ENCODE data around the gene LIPC. TPM values are rescaled to one million over a fixed set of nuclear protein-coding genes. Genes with fewer than 3 reads are reported as not detected.
A peak's percentile ranks its signal among the peaks of the same experiment; 100 is the strongest.

Gene LIPC
- total and polyA plus RNA-seq, 7 experiments from 2014 or later: 0.46 to 5.1 (median 0.77) TPM

- no peak for ATAC-seq
- CTCF ChIA-PET: no interaction called here
- intact Hi-C loops (cut with micrococcal nuclease): no loop called here
Measured at GRCh38 chr15:58466566-58466965, 34.8 kb downstream of the LIPC start.

DNA sequence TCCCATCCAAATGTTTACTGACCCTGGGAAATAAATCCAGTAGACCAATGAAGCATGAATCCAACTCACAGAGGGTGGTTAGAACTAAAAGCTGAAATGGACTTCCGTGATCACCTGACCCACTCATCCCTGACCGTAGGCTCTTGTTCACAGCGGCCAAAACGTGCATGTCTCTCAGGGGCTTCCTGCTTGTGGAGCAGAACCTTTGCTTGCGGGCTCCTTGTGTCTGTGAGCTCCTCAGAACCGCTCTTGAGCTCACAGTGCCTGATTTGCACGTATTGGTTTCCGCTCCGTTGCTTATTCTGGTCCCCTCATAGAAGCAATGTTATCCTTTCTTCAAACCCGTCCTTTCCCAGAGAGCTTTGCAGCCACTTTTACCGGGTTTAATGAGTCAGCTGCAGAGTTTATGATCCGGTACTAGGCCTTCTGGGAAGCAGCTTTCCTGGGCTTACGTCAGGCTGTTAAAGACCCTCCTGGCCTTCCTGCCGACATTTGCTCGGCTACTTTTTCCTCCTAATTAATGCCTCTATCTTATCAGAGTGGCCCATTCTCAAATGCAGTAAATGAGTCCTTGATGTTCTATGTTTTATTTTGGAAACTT lies 35.4 kb downstream of the LIPC start:
- intact Hi-C loops (cut with micrococcal nuclease): no loop called here
- no peak for ATAC-seq
- CTCF ChIA-PET: no interaction called here
- Histone ChIP-seq H3K4me3 (ENCODE audit: low read length) (no peak overlapping the region), H3K36me3 (ENCODE audit: control insufficient read depth in 2 of 3, insufficient read depth in 3 of 3, low read length in 3 of 3) (no peaks in the 10 kb centered on the region), H3K4me1 (ENCODE audit: control insufficient read depth in 2 of 2, insufficient read depth in 2 of 2, low read length in 2 of 2) (peaks cover 0 to 6% of the 10 kb centered on the region in 2 donors), H3K27me3 (ENCODE audit: control insufficient read depth in 2 of 2, insufficient read depth in 2 of 2, low read length in 2 of 2) (no peaks in the 10 kb centered on the region), H3K9me3 (ENCODE audit: control insufficient read depth in 2 of 3, low read length in 3 of 3) (no peaks in the 10 kb centered on the region), H3K27ac (ENCODE audit: low read depth, low read length) (no peak overlapping the region)
- no peaks in the 10 kb centered on the region for H3K27me3 Mint-ChIP-seq
- H3K4me1 Mint-ChIP-seq: peaks cover 9 to 51% (median 28%) of the 10 kb centered on the region in 7 donors
- H3K4me3 Mint-ChIP-seq: no peak overlapping the region
- no peaks in the 10 kb centered on the region for H3K9me3 Mint-ChIP-seq
- POLR2A ChIA-PET: no interaction called here
- no peak for DNase-seq
- no peak overlapping the region for H3K27ac Mint-ChIP-seq
- peaks cover 0 to 11% (median 0%) of the 10 kb centered on the region in 5 donors for H3K36me3 Mint-ChIP-seq

More at GRCh38 chr15:58466566-58466965, 34.8 kb downstream of the LIPC start:
- Mint-ChIP-seq H3K4me1 (peaks cover 10 to 56% (median 30%) of the 10 kb centered on the region in 7 donors), H3K4me3 (no peak overlapping the region), H3K36me3 (peaks cover 0 to 14% (median 0%) of the 10 kb centered on the region in 5 donors), H3K9me3 (no peaks in the 10 kb centered on the region), H3K27ac (no peak overlapping the region), H3K27me3 (no peaks in the 10 kb centered on the region)
- Histone ChIP-seq H3K4me1 (ENCODE audit: control insufficient read depth in 2 of 2, insufficient read depth in 2 of 2, low read length in 2 of 2) (peaks cover 0 to 7% of the 10 kb centered on the region in 2 donors), H3K27me3 (ENCODE audit: control insufficient read depth in 2 of 2, insufficient read depth in 2 of 2, low read length in 2 of 2) (no peaks in the 10 kb centered on the region), H3K4me3 (ENCODE audit: low read length) (no peak overlapping the region), H3K9me3 (ENCODE audit: control insufficient read depth in 2 of 3, low read length in 3 of 3) (no peaks in the 10 kb centered on the region), H3K27ac (ENCODE audit: low read depth, low read length) (no peak overlapping the region), H3K36me3 (ENCODE audit: control insufficient read depth in 2 of 3, insufficient read depth in 3 of 3, low read length in 3 of 3) (no peaks in the 10 kb centered on the region)
- POLR2A ChIA-PET: no interaction called here
- DNase-seq: no peak

GRCh38 chr15:58467722-58468423 lies 36.1 kb downstream of the LIPC start:
- Mint-ChIP-seq H3K4me3 (no peak overlapping the region), H3K27ac (peak overlapping the region in 1 of 9 donors; percentile 51), H3K9me3 (no peaks in the 10 kb centered on the region), H3K4me1 (peaks cover 8 to 49% (median 25%) of the 10 kb centered on the region in 7 donors), H3K27me3 (no peaks in the 10 kb centered on the region), H3K36me3 (peaks cover 0 to 11% (median 0%) of the 10 kb centered on the region in 5 donors)
- Histone ChIP-seq H3K27ac (ENCODE audit: low read depth, low read length) (no peak overlapping the region), H3K36me3 (ENCODE audit: control insufficient read depth in 2 of 3, insufficient read depth in 3 of 3, low read length in 3 of 3) (no peaks in the 10 kb centered on the region), H3K27me3 (ENCODE audit: control insufficient read depth in 2 of 2, insufficient read depth in 2 of 2, low read length in 2 of 2) (no peaks in the 10 kb centered on the region), H3K4me3 (ENCODE audit: low read length) (no peak overlapping the region), H3K9me3 (ENCODE audit: control insufficient read depth in 2 of 3, low read length in 3 of 3) (no peaks in the 10 kb centered on the region), H3K4me1 (ENCODE audit: control insufficient read depth in 2 of 2, insufficient read depth in 2 of 2, low read length in 2 of 2) (peaks cover 3% of the 10 kb centered on the region in 2 donors)
- DNase-seq (no peak), ATAC-seq (no peak)
- ChIA-PET POLR2A (no interaction called here), CTCF (no interaction called here)
- intact Hi-C loops (cut with micrococcal nuclease): no loop called here

- no peaks in the 10 kb centered on the region for H3K36me3 ChIP-seq (ENCODE audit: control insufficient read depth in 2 of 3, insufficient read depth in 3 of 3, low read length in 3 of 3)
- ATAC-seq (no peak), DNase-seq (no peak)
- H3K4me1 ChIP-seq (ENCODE audit: control insufficient read depth in 2 of 2, insufficient read depth in 2 of 2, low read length in 2 of 2): peaks cover 17 to 21% of the 10 kb centered on the region in 2 donors
- ChIA-PET POLR2A (interaction anchor here (0.7 kb wide), 1 partner anchor 1575 kb away, joined by 3 read pairs; no protein-coding TSS in a partner anchor), CTCF (no interaction called here)
- Mint-ChIP-seq H3K4me1 (peaks cover 16 to 53% (median 26%) of the 10 kb centered on the region in 7 donors), H3K36me3 (peaks cover 0 to 21% (median 0%) of the 10 kb centered on the region in 5 donors), H3K27ac (no peak overlapping the region), H3K27me3 (no peaks in the 10 kb centered on the region), H3K4me3 (no peak overlapping the region), H3K9me3 (no peaks in the 10 kb centered on the region)
- H3K27me3 ChIP-seq (ENCODE audit: control insufficient read depth in 2 of 2, insufficient read depth in 2 of 2, low read length in 2 of 2): no peaks in the 10 kb centered on the region
- H3K9me3 ChIP-seq (ENCODE audit: control insufficient read depth in 2 of 3, low read length in 3 of 3): no peaks in the 10 kb centered on the region
- H3K27ac ChIP-seq (ENCODE audit: low read depth, low read length): no peak overlapping the region
- H3K4me3 ChIP-seq (ENCODE audit: low read length): no peak overlapping the region
- intact Hi-C loops (cut with micrococcal nuclease): no loop called here
Measured at GRCh38 chr15:58469432-58470353, 37.9 kb downstream of the LIPC start.

- no peak overlapping the region for H3K4me3 ChIP-seq (ENCODE audit: low read length)
- peaks cover 0 to 25% (median 0%) of the 10 kb centered on the region in 5 donors for H3K36me3 Mint-ChIP-seq
- intact Hi-C loops (cut with micrococcal nuclease): no loop called here
- H3K4me1 ChIP-seq (ENCODE audit: control insufficient read depth in 2 of 2, insufficient read depth in 2 of 2, low read length in 2 of 2): peaks cover 25 to 36% of the 10 kb centered on the region in 2 donors
- H3K4me1 Mint-ChIP-seq: peaks cover 26 to 61% (median 43%) of the 10 kb centered on the region in 7 donors
- H3K9me3 ChIP-seq (ENCODE audit: control insufficient read depth in 2 of 3, low read length in 3 of 3): no peaks in the 10 kb centered on the region
- ChIA-PET CTCF (interaction anchor here (1.0 kb wide), 1 partner anchor 13 kb away, joined by 5 read pairs; no protein-coding TSS in a partner anchor), POLR2A (no interaction called here)
- H3K27me3 Mint-ChIP-seq: no peaks in the 10 kb centered on the region
- ATAC-seq (no peak), DNase-seq (no peak)
- no peak overlapping the region for H3K27ac ChIP-seq (ENCODE audit: low read depth, low read length)
- no peaks in the 10 kb centered on the region for H3K36me3 ChIP-seq (ENCODE audit: control insufficient read depth in 2 of 3, insufficient read depth in 3 of 3, low read length in 3 of 3)
- H3K4me3 Mint-ChIP-seq: no peak overlapping the region
- no peaks in the 10 kb centered on the region for H3K9me3 Mint-ChIP-seq
- no peaks in the 10 kb centered on the region for H3K27me3 ChIP-seq (ENCODE audit: control insufficient read depth in 2 of 2, insufficient read depth in 2 of 2, low read length in 2 of 2)
- no peak overlapping the region for H3K27ac Mint-ChIP-seq
Measured at GRCh38 chr15:58471348-58471747, 39.6 kb downstream of the LIPC start.

DNA sequence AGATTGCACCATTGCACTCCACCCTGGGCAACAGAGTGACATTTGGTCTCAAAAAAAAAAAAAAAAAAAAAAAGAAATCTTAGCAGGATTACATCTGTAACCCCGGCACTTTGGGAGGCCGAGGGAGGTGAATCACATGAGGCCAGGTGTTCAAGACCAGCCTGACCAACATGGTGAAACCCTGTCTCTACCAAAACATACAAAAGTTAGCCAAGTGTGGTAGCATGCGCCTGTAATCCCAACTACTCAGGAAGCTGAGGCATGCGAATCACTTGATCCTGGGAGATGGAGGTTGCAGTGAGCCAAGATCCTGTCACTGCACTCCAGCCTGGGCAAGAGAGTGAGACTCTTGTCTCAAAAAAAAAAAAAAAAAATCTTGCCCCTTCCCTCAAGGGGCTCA lies 40.4 kb downstream of the LIPC start:
- DNase-seq: no peak
- ChIA-PET POLR2A (no interaction called here), CTCF (interaction anchor here (1.0 kb wide), 1 partner anchor 12 kb away, joined by 5 read pairs; no protein-coding TSS in a partner anchor)
- Mint-ChIP-seq H3K9me3 (no peaks in the 10 kb centered on the region), H3K27me3 (no peaks in the 10 kb centered on the region), H3K4me1 (peaks cover 31 to 66% (median 50%) of the 10 kb centered on the region in 7 donors), H3K27ac (peak overlapping the region in 2 of 9 donors; percentile 53 to 88), H3K36me3 (peaks cover 0 to 22% (median 0%) of the 10 kb centered on the region in 5 donors), H3K4me3 (no peak overlapping the region)
- intact Hi-C loops (cut with micrococcal nuclease): loop anchor here in 1 of 2 donors (2.0 kb wide), 1 partner anchor 13 kb away; no protein-coding TSS in a partner anchor
- no peak overlapping the region for H3K4me3 ChIP-seq (ENCODE audit: low read length)
- no peaks in the 10 kb centered on the region for H3K27me3 ChIP-seq (ENCODE audit: control insufficient read depth in 2 of 2, insufficient read depth in 2 of 2, low read length in 2 of 2)
- no peak overlapping the region for H3K27ac ChIP-seq (ENCODE audit: low read depth, low read length)
- ATAC-seq: no peak
- no peaks in the 10 kb centered on the region for H3K9me3 ChIP-seq (ENCODE audit: control insufficient read depth in 2 of 3, low read length in 3 of 3)
- H3K4me1 ChIP-seq (ENCODE audit: control insufficient read depth in 2 of 2, insufficient read depth in 2 of 2, low read length in 2 of 2): peaks cover 27 to 40% of the 10 kb centered on the region in 2 donors
- H3K36me3 ChIP-seq (ENCODE audit: control insufficient read depth in 2 of 3, insufficient read depth in 3 of 3, low read length in 3 of 3): no peaks in the 10 kb centered on the region

Measured in naive thymus-derived CD4-positive, alpha-beta T cell (primary cell).